Small intestine (tissue), 16 donors: Measurements from ENCODE around the gene LNX2. TPM values are rescaled to one million over a fixed set of nuclear protein-coding genes. Genes with fewer than 3 reads are reported as not detected.

Experiments
- DNase-seq, 2 donors: peaks; one replicate each; pipeline versions ENCODE4 v3.0.0 to v3.0.0-alpha.2; 2013
- FAIRE-seq: peaks from 2 replicates; lab custom pipeline; 2012; peaks lifted over from hg19 to GRCh38; lab: Jason Lieb, UNC
- H3K27ac ChIP-seq, 3 donors: one replicate each; pipeline ENCODE4 v1.5.1; 2013; ENCODE audit warnings: low read length in 2 of 3, mild to moderate bottlenecking in 2 of 3, control low read depth in 1 of 3, inconsistent platforms in 1 of 3, low read depth in 1 of 3, moderate library complexity in 1 of 3
- H3K27me3 ChIP-seq, 3 donors: one replicate each; pipeline ENCODE4 v1.6.1; 2013; ENCODE audit warnings: low read length in 3 of 3, inconsistent platforms in 1 of 3; ENCODE audit not compliant: control insufficient read depth in 3 of 3, insufficient read depth in 3 of 3
- H3K36me3 ChIP-seq, 3 donors: one replicate each; pipeline ENCODE4 v1.6.1; 2013; ENCODE audit warnings: low read length in 3 of 3, inconsistent platforms in 1 of 3, low read depth in 1 of 3, mild to moderate bottlenecking in 1 of 3, moderate library complexity in 1 of 3; ENCODE audit not compliant: control insufficient read depth in 3 of 3, insufficient read depth in 2 of 3
- H3K4me1 ChIP-seq, 3 donors: one replicate each; pipeline ENCODE4 v1.6.1; 2013; ENCODE audit warnings: low read length in 2 of 3, inconsistent platforms in 1 of 3, low read depth in 1 of 3, mild to moderate bottlenecking in 1 of 3, moderate library complexity in 1 of 3; ENCODE audit not compliant: control insufficient read depth in 3 of 3, insufficient read depth in 2 of 3
- H3K4me3 ChIP-seq, 3 donors: one replicate each; pipeline ENCODE4 v1.5.1; 2013; ENCODE audit warnings: low read length in 3 of 3, control low read depth in 1 of 3, inconsistent platforms in 1 of 3, low read depth in 1 of 3, mild to moderate bottlenecking in 1 of 3, moderate library complexity in 1 of 3
- H3K9me3 ChIP-seq, 2 donors: one replicate each; pipeline ENCODE4 v1.6.1; 2013; ENCODE audit warnings: low read depth in 1 of 2, low read length in 1 of 2; ENCODE audit not compliant: control insufficient read depth in 2 of 2, insufficient read depth in 1 of 2
- WGBS, 3 donors: extraction: QIAGEN DNeasy Blood & Tissue Kit; methylation state at CpG; one replicate each; pipeline ENCODE4 v1.1.7; 2013; 5-methylcytosine and 5-hydroxymethylcytosine counted together
- long read RNA-seq, 10 donors: transcript quantifications; one replicate each; lab custom pipeline, GENCODE V29; 2026
- polyA plus RNA-seq, 4 donors: library from polyadenylated mRNA; stranded (reverse) in 3 of 4; unstranded in 1 of 4; fragments of 200-250 nt in 3 of 4; fragments of 120-200 nt in 1 of 4; gene quantifications; one replicate each; pipeline versions ENCODE4 v1.2.1 to v1.2.3, GENCODE V29; 2013
- donor health status: healthy with polysubstance abuse.
- donor health status: control.
- donor health status: control.
- donor health status: Bipolar disorder and iron deficiency.
- donor health status: healthy.

LNX2 gene
- 10 to 100 TPM in 3 of 4 donors, 1 to 10 TPM in 1; 9.6 to 26.2 (median 18.2) TPM for polyA plus RNA-seq
- long read RNA-seq, donor 1, full-length matches to known transcripts, result 3 of 534 reads
- long read RNA-seq, donor 1, partial matches to known transcripts, result 510 of 534 reads
- long read RNA-seq, donor 1, other reads (novel, unspliced or antisense), result 21 of 534 reads
- long read RNA-seq, donor 2, full-length matches to known transcripts, result 1 of 26 reads
- long read RNA-seq, donor 2, partial matches to known transcripts, result 25 of 26 reads
- long read RNA-seq, donor 2, other reads (novel, unspliced or antisense), result 0 of 26 reads
- long read RNA-seq, donor 3, partial matches to known transcripts, result 104 of 157 reads
- long read RNA-seq, donor 3, other reads (novel, unspliced or antisense), result 53 of 157 reads
- long read RNA-seq, donor 4, result 0 reads
- long read RNA-seq, donor 5, result 0 reads
- long read RNA-seq, donor 6, full-length matches to known transcripts, result 2 of 238 reads
- long read RNA-seq, donor 6, partial matches to known transcripts, result 221 of 238 reads
- long read RNA-seq, donor 6, other reads (novel, unspliced or antisense), result 15 of 238 reads
- long read RNA-seq, donor 7, result 0 reads
- long read RNA-seq, donor 8, full-length matches to known transcripts, result 1 of 1 reads
- long read RNA-seq, donor 8, partial matches to known transcripts, result 0 of 1 reads
- long read RNA-seq, donor 8, other reads (novel, unspliced or antisense), result 0 of 1 reads
- long read RNA-seq, donor 9, full-length matches to known transcripts, result 1 of 39 reads
- long read RNA-seq, donor 9, partial matches to known transcripts, result 38 of 39 reads
- long read RNA-seq, donor 9, other reads (novel, unspliced or antisense), result 0 of 39 reads
- long read RNA-seq, donor 10, full-length matches to known transcripts, result 3 of 229 reads
- long read RNA-seq, donor 10, partial matches to known transcripts, result 215 of 229 reads
- long read RNA-seq, donor 10, other reads (novel, unspliced or antisense), result 11 of 229 reads

DNA sequence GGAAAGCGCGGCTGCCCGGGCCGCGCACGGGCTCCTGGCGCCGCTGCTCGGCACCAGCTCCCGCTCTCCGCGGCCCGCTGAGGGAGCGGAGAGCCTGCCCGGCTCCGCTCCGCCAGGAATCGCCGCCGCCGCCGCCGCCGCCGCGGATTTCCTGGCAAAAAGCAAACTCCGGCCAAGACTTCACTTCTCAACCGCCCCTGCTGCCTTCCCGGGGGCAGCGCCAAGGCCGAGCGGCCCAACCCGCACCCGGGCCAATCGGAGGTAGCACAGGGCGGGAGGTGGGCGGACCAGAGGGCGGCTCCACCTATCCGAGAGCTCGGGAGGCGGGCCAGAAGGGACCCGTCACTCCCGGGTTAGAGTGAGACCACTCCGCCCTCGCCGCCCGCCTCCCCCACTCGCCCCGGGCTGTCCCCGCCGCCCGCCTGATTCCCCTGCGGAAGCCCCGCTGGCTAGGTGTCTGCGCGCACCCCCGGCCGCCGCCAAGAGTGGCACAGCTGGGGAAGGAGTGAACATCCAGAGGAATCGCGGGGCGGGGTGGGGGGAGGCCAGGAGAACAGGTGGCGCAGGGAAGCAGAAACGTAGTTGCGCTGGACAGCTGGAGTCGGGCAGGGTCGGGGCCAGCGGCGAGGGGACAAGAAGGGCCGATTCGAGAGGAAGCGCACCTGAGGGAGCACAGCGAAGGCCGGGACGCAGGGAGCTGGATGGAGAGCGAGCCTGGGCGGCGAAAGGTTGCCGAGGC lies at the start of gene LNX2:
Gene LNX2, minus strand, starts transcription at position 153 of the 739 bp plus-strand sequence. CDS start 38,826 bp downstream, outside the sequence.
- Histone ChIP-seq H3K27ac (peak within 1 kb of the TSS; percentile 97 to 99 (median 98)), H3K4me3 (peak within 1 kb of the TSS; percentile 77 to 94 (median 77)), H3K9me3 (no peaks in the 10 kb centered on the region), H3K36me3 (no peaks in the 10 kb centered on the region), H3K4me1 (peaks cover 2 to 28% (median 9%) of the 10 kb centered on the region in 3 donors), H3K27me3 (no peaks in the 10 kb centered on the region)
- FAIRE-seq (no peak), DNase-seq (peak; percentile 97 to 98)
- 0% methylated on average over 74 to 79 of the region's 79 CpGs for WGBS, 3 donors

DNA sequence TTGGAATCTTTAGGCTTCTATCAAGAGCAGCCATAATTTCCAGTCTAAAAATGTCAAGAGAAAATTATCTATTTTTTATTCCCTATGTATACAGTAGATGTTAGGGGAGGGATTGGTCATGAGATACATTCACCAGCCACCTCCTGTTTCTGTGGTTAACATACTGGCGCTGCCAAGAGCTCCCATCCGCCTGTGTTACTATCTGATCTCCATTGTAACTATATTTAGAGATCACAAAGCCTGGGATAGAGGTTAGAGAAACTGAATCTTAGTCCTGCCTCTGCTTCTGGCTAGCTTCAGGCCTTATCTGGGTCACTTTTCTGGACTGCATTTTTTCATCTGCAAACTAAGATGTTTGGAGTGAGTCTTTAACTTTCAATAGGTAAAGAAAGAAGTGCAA lies 47.6 kb upstream of the LNX2 start:
- no peak overlapping the region for H3K27ac ChIP-seq
- H3K4me3 ChIP-seq, result no peak overlapping the region
- WGBS, 3 donors, result 69 to 85% (median 76%) methylated on average over 2 of the region's 2 CpGs
- no peak for DNase-seq
- H3K4me1 ChIP-seq, result peaks cover 0 to 5% (median 0%) of the 10 kb centered on the region in 3 donors
- no peaks in the 10 kb centered on the region for H3K27me3 ChIP-seq
- H3K9me3 ChIP-seq, result peaks cover 0 to 3% of the 10 kb centered on the region in 2 donors
- peaks cover 0 to 10% (median 4%) of the 10 kb centered on the region in 3 donors for H3K36me3 ChIP-seq
- no peak for FAIRE-seq

DNA sequence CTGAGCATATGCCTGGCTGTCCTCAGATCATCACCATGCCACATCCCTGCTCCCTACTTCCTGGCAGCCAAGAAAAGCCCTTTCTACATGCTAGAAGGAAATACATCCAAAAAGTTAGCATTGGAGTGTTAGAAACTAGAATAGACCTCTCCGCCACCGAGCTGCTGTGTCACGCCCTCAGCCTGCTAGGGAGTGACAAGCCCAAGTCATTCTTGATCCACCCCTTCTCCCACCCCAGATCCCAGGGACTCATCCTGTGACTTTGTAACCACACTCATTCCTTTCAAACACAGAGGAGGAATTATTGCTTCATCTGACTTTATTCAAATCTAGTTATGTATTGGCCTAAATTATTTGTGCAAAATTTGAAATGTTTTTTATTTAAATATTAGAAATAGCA lies 46.6 kb upstream of the LNX2 start:
- 72 to 95% (median 89%) methylated on average over 3 of the region's 3 CpGs for WGBS, 3 donors
- FAIRE-seq, result no peak

DNA sequence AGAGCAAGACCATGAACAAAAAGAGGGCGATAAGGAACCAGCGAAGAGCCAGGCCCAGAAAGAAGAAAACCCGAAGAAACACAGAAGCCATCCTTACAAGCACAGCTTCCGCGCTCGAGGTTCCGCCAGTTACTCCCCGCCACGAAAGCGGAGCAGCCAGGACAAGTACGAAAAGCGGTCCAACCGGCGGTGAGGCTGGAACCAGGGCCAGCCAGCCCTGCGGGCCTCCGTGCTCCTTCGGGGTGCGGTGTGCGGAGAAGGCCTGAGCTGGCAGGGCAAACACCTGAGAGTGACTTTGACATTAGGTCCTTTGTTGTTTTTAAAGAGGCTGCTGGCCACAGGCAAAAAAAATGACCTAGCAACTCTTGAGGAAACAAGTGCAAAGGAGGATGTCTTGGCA lies 45.4 kb upstream of the LNX2 start:
- DNase-seq (no peak), FAIRE-seq (no peak)
- Histone ChIP-seq H3K27ac (no peak overlapping the region), H3K27me3 (no peaks in the 10 kb centered on the region), H3K36me3 (peaks cover 0 to 10% (median 4%) of the 10 kb centered on the region in 3 donors), H3K4me1 (peaks cover 0 to 18% (median 3%) of the 10 kb centered on the region in 3 donors), H3K4me3 (no peak overlapping the region), H3K9me3 (no peaks in the 10 kb centered on the region)
- 90 to 95% (median 92%) methylated on average over 19 of the region's 19 CpGs for WGBS, 3 donors

More for the DNA sequence above, 46.6 kb upstream of the LNX2 start:
- H3K9me3 ChIP-seq, result peaks cover 0 to under 1% of the 10 kb centered on the region in 2 donors
- peaks cover 0 to 10% (median 4%) of the 10 kb centered on the region in 3 donors for H3K36me3 ChIP-seq
- no peak overlapping the region for H3K4me3 ChIP-seq
- no peak overlapping the region for H3K27ac ChIP-seq
- no peak for DNase-seq
- H3K27me3 ChIP-seq, result no peaks in the 10 kb centered on the region
- H3K4me1 ChIP-seq, result peaks cover 0 to 11% (median 0%) of the 10 kb centered on the region in 3 donors

DNA sequence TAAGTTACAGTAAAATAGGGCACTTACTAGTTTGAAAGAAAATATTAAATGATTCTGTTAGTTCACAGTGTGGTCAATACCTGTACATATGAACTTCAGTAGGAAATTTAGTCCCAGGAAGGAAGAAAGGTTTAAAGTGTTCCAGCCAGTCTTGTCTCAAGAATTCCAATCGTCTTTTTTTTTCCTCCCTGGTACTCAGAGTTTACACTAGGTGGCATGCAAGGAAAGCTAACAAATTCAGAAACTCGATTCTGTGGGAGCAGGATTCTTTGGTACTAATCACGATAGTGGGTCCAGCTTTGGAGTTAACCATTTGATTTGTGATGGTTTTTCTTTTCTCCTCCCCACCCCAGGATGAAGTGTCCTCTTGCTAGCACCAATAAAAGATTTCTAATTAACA lies 45.0 kb upstream of the LNX2 start:
- H3K27ac ChIP-seq, result no peak overlapping the region
- H3K27me3 ChIP-seq, result no peaks in the 10 kb centered on the region
- no peak overlapping the region for H3K4me3 ChIP-seq
- FAIRE-seq, result no peak
- peaks cover 0 to 10% (median 4%) of the 10 kb centered on the region in 3 donors for H3K36me3 ChIP-seq
- peaks cover 0 to 22% (median 3%) of the 10 kb centered on the region in 3 donors for H3K4me1 ChIP-seq
- no peak for DNase-seq
- 24 to 55% (median 46%) methylated on average over 3 of the region's 3 CpGs for WGBS, 3 donors
- H3K9me3 ChIP-seq, result no peaks in the 10 kb centered on the region

DNA sequence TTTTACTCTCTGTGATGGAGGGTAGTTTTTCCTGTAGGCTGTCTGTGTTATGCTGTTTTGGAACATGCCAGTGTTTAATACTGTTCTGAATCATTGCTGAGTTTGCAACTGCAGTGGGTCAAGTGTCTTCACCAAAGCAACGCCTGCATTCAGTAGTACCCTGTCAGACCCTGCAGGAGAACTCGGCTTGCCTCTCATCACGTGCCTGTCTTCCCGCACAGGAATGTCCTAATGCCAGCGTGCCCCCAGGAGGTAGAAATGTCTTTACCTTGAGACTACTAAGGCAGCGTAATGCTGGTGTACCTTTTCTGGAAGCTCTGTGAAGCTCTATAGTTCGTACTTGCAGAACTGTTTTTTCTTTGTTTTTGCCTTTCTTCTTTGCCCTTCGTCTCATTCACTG lies 43.6 kb upstream of the LNX2 start:
- Histone ChIP-seq H3K9me3 (no peaks in the 10 kb centered on the region), H3K27me3 (no peaks in the 10 kb centered on the region), H3K4me3 (no peak overlapping the region), H3K4me1 (peaks cover 3 to 32% (median 6%) of the 10 kb centered on the region in 3 donors), H3K27ac (no peak overlapping the region), H3K36me3 (peaks cover 0 to 10% (median 4%) of the 10 kb centered on the region in 3 donors)
- 91 to 98% (median 97%) methylated on average over 8 of the region's 8 CpGs for WGBS, 3 donors
- DNase-seq, result no peak
- no peak for FAIRE-seq

DNA sequence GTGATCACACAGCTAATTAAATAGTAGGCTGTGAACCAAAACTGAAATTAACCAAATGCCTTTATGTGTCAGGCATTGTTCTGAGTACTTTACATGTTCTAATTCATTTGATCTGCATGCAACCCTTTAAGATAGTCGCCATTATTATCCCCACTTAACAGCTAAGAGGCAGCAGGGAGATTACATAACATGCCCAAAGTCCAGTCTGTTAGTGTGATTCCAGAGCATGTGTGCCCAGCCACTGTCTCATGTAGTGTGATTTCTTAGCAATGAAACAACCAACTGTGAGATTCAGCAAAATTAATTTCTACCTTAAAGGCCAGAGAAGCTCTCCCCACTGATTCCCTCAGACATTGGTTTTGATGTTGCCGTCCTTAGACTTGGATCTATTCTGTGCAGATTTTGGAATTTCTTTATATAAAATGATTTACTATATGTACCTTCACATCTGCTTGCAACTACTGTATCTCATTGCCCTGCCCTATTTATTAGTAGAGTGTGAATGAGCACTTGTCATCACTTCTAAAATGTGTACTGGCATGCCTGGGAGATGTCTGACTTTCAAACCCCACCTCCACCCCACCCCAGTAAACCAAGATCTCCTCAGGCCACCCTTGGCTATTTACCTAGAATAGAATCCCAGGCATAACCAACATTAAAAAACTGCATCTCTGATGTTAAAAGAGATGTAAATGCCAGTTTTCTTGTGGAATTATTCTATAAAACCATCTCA lies 42.6 kb upstream of the LNX2 start:
- peak; percentile 77 to 83 for DNase-seq
- Histone ChIP-seq H3K4me1 (peaks cover 3 to 42% (median 9%) of the 10 kb centered on the region in 3 donors), H3K27ac (peak overlapping the region in 1 of 3 donors; percentile 19), H3K9me3 (no peaks in the 10 kb centered on the region), H3K4me3 (no peak overlapping the region), H3K36me3 (peaks cover 0 to 10% (median 4%) of the 10 kb centered on the region in 3 donors), H3K27me3 (no peaks in the 10 kb centered on the region)
- FAIRE-seq, result no peak
- WGBS, 3 donors, result 46 to 70% (median 67%) methylated on average over 2 of the region's 2 CpGs
